SU-DHL-6 (cell line): Measurements from ENCODE around the gene CXCL3.

ENCODE experiments used
- CTCF ChIP-seq: fragments of 200-600 bp; sonication (generic); IDR thresholded peaks from one replicate; pipeline ENCODE4 v1.5.1; 2017; ENCODE audit warnings: antibody characterized with exemption, mild to moderate bottlenecking, low read length, moderate library complexity; ENCODE audit not compliant: insufficient read depth, poor library complexity, severe bottlenecking
- EZH2phosphoT487 ChIP-seq: fragments of 200-600 bp; sonication (generic), shearing (Covaris generic); conservative IDR thresholded peaks from 2 replicates; pipeline ENCODE4 v1.6.1; 2018; ENCODE audit warnings: mild to moderate bottlenecking, antibody characterized with exemption, low read length, moderate library complexity, mixed read lengths

- TF ChIP-seq CTCF = no peak
- TF ChIP-seq EZH2phosphoT487 = no peak
Measured at GRCh38 chr4:73992050-73992449, 46.4 kb downstream of the CXCL3 start.
